Activated CD8-positive, alpha-beta memory T cell treated with anti-CD3 and anti-CD28 coated beads, Interleukin-2, amount 50 U/mL, for 1 hour (primary cell): ENCODE data around the gene DUSP16.
"Not testable (repeated sequence)": the region's sequence is repeated elsewhere in the genome, so short reads cannot be mapped to it uniquely, and the experiment has no call there.

Experiments
- DNase-seq: peaks from one replicate; pipeline ENCODE4 v3.0.0-alpha.2; 2020; ENCODE audit errors: extremely low read depth

The DUSP16 gene

DNA sequence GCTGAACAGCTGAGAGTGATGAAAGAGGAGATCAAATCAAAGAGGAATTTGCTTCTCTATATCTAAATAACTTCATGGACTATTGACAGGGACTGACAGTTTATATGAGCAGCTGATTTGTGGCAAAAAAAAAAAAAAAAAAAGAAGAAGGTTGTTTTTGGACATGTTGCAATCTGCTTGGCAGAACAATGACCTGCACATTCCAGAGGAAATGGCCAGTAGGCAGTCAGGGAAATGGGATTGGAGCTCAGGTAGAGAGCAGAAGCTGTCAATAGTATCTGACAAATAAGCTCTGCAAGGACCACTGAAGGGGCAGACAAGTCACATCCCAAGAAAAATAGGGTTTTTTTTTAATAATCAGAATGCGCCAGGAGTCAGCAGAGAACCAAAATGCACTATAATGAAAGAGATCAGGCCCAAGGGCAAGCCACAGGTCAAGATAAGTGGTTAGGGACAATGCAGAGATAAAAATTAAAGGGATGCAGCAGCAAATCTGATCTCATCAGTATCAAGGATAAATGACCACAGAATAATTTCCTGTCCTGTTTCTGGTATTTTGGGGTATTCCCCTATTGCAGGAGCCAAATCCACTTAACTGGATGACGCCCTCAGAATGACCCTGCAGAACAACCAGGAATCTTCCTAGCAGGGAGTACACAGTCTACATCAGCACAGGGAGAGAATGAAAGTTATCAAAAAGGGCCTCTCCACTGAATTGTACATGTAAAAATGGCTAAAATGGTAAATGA is 22.6 kb upstream of the DUSP16 start:
- no peak for DNase-seq

DNA sequence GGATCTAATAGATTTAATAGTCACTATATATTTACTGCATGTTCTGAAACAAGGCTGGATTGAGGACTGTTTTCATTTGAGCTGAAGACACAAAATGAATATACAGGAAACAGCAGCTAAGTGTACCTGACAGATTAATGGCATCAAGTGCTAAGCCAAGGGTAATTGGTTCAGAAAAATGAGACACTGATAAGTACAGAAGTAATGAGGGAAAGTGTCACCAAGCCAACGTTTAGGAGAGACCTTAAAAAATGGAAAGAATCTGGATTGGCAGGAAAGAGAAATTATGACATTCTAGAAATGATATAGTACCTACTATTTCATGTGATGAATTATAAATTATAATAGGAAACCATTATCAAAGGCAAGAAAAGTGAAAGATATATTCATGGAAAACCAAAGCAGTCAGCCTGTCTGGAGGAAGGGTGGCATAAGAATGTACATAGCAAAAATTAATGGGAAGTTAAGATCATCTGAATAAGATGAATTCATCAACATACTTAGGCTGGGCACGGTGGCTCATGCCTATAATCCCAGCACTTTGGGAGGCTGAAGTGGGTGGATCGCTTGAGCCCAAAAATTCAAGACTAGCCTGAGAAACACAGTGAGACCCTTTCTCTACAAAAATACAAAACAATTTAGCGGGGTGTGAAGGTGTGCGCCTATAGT is 21.0 kb upstream of the DUSP16 start:
- no peak for DNase-seq

DNA sequence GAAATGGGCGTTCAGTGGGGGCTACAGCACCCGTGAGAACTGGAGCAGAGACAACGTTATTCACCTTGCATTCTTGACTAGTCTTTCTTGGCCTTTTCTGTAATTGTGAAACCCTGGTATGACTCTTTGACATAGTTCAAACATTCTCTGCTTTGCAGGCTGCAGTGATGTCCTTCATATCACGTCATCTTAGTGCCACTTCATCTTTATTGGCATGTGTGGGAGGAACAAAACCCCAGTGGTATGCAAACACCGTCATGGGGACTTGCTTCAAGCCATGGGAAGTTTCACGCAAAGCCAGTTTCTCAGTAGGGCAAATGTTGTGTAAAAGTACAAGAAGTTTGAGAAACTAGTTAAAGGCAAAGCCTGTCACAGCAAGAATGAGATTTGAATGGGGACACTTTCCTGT is 20.2 kb upstream of the DUSP16 start:
- DNase-seq = no peak

DNA sequence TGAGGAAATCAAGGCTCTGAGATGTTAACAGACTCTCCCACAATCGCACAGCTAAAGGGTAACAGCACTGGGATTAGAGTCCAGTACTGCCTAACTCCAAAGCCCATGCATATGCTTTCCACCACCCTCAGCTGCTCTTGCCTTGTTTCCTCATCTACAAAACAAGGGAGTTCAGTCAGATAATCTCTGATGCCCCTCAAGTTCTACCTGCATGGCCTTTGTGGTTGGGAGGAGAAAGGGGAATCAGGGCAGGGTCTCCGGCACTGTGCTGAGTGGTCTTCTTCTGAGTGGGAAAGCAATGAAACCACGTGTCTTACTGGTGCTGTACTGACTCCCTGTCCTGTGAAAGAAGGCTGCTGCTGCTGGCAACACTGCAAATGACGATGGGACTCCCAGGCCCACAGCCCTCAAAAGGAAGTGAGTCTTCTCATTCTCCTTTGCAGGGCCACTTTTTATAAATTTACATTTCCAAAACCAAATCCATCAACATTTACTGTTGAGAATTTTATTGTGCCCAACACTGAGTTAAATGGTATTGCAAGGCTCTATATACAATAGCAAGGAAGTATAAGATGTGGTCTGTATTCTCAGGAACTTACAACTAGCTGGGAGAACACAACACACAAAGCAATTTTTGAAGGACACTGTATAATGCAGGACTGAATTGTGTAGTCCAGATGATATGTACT is 19.7 kb upstream of the DUSP16 start:
- no peak for DNase-seq

DNA sequence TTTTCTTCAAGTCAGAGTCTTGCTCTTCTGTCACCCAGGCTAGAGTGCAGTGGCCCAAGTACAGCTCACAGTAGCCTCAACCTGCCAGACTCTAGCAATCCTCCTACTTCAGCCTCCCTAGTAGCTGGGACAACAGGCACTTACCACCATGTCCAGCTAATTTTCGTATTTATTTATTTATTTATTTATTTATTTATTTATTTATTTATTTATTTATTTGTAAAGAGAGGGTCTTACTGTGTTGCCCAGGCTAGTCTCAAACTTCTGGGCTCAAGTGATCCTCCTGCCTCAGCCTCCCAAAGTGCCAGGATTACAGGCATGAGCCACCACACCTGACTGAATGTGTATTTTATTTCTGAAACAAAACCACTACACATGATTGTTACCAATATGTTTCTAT is 18.1 kb upstream of the DUSP16 start:
- not testable (repeated sequence) for DNase-seq

DNA sequence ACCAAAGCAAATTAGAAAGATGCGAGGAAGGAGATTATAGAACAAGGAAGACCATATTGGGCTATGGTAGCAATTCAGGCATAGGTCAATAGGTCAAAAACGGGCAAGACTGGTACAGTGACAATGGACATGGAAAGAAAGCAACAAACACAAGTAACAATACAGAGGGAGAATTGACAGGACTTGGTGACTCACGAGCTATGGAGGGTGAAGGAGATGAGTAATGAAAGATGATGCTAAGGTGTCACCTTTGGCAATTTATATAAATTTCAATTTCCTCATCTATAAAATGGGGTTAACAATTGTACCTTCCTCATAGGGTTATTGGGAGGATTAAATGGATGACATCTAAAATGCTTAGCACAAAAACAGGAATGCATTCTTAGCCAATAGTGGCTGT is 15.1 kb upstream of the DUSP16 start:
- DNase-seq = no peak

DNA sequence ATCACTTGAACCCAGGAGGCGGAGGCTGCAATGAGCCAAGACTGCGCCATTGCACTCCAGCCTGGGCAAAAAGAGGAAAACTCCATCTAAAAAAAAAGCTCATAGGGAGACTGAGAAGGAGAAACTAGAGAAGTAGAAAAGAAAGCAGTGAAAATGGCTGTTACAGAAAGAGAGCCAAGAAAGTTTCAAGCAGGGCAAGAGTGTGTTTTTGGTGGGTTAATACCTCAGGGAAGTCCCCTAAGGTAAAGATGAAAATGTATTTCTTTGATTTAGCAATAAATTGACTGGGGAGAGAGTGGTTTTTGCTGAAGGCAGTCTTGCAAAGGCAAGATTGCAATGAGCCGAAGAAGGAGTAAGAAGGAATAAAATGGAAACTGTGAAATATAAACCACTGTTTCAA is 10.0 kb upstream of the DUSP16 start:
- DNase-seq = no peak

DNA sequence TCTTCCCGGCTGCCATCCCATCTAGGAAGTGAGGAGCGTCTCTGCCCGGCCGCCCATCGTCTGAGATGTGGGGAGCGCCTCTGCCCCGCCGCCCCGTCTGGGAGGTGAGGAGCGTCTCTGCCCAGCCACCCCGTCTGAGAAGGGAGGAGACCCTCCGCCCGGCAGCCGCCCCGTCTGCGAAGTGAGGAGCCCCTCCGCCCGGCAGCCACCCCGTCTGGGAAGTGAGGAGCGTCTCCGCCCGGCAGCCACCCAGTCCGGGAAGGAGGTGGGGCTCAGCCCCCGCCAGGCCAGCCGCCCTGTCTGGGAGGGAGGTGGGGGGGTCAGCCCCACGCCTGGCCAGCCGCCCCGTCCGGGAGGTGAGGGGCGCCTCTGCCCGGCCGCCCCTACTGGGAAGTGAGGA is 3.3 kb upstream of the DUSP16 start:
- not testable (repeated sequence) for DNase-seq

DNA sequence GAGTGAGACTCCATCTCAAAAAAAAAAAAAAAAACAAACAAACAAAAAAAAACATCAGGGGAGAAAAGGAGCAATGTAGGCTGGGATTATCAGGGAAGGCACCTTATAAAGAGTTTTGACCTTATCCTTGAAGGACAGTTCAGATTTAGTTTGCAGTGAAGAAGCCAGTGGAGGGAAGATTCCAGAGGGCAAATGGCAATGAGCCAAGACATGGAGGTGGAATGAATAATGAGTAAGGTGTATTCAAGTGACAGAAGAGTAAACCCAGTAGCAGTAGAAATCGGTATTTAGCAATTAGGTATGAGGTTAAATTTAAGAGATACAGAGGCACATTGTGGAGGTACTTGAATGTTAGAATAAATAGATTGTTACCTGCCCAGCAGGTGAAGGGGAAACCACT is 2.2 kb upstream of the DUSP16 start:
- no peak for DNase-seq

DNA sequence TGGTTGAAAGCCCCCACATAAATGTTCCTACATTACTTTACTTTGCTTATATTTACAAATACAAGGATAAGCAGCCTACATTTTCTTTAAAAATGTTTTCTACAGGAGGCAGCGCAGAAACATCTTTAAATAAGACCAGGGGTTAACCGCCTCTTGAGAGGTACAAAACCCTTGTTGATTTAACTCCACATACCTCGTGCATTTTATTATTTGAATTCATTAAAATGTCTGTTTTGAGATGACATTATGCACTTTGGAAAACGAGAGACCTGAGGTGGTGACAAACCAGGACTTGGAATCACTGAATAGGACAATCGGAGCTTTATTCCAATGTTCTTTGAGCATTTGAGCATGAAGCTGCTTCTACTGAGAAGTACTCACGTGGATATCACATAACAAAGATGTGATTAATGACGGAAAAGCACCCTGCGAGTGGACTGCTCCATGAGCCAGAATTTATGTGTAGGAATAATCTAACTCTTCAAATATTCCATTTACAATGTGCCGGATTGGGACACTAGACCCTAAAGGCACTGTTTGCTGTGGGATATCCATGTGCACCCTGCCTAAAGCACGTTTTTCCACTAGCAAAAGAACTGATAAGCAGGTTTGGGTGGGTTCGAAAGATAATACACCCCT is 746 bp upstream of the DUSP16 start:
- DNase-seq = no peak

DNA sequence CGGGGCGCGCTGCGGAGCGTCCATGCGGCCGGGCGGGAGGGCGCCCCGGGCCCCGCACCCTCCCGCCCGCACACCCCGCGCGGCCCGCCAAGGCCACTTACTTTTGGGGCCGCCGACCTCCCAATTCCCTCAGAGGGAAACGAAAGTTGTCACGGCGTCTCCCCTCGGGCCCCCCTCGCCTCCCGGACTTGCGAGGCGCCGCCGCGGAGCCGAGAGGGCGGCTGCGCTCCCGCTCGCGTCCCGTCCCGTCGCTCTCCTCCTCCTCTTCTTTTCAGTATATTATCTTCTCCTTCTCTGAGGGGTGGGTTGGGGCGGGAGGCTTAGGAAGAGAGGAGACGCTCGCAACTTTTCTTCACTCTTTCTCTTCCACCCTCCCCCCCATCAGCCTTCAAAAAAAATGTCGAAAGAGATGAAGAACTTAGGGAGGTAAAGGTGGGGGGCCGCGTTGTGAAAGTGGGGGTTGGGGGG is 613 bp downstream of the DUSP16 start:
- DNase-seq = no peak

DNA sequence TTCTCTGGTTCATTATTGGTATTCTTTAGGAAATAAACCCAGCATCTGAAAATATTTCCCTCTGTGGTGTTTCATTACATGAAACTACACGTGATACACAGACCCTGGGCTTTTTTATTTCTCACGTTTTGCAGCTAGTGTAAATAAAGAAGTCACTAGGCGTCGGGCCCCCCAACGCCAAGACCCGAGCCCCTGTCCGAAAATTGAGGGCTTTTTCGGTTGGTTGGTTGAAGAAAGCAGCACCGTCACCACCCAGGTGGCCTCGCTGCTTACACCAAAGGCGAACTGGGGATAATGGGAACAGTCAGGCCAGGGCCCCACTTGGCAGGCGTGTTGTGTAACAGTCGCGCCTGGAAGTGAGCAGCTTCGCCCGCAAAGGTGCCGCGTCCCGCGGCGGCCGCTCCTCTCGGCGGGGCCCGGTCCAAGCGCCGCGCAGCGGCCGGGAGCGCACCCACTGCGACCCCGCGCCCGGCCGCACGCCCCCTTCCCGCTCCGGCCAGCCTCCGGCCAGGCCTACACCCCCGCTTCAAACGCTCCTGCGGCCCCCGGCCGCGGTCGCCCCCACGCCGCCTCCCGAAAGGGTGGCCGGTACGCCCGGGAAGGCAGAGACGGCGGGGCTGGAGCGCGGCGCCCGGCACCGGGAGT is 1.2 kb downstream of the DUSP16 start:
- DNase-seq = no peak

DNA sequence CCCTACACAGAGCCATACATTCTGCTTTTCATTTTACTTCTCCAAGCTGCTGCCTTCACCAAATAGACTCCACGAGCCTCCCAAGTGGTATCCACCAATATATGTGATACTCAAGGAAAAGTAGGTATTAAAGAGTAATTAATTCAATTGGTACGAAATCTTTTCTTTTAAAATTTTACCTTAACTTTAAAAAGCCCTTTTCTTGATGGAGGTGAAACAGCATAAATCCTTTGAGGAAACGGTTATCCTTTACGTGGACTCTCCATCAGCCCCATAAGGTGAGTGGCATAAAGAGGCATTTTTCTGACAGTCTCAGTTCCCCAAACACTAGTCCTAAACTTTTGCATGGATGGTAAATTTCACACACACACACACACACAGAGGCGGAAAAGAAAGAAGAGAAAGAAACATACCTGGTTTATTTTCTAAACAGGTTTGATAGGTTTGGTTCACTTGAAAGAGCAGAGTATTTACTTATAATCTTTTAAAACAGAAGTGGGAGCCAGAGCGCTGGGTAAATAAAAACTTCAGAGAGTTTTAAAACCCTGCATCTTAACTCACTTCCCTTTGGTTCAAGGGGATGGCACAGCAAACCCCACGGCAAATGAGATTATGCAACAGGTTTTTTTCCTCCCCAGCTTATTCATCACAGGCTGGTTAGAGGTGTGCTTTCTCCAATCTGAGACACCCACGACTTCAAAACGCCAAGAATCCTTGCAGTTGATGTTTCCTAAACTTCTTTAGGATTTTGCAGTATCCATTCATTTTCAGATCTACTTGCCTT is 1.9 kb downstream of the DUSP16 start:
- DNase-seq = peak; percentile 49

DNA sequence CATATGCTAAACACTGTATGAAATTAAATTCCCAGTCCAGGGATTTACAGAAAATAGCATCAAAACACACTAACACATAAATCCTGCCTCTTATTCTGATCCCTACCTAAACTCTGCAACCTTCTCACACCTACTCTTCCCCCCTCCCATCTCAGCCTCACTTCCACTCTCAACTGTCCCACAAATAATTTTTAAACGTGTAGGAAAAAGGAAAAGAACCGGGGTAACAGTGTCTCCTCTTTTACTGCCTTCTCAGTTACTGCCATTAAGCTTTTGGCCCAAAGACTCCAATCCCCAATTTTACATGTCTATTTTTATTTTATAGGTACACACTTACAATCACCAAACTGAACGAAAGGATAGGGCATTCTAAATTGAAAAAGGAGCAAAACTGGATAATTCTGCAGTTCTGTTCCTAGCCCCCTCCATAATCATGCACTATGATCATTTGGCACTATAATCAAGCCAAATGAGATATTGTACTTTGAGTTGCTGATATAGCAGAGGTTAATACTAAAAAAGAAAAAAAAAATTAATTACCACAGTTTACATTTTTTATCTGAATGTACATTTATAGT is 2.9 kb downstream of the DUSP16 start:
- no peak for DNase-seq

DNA sequence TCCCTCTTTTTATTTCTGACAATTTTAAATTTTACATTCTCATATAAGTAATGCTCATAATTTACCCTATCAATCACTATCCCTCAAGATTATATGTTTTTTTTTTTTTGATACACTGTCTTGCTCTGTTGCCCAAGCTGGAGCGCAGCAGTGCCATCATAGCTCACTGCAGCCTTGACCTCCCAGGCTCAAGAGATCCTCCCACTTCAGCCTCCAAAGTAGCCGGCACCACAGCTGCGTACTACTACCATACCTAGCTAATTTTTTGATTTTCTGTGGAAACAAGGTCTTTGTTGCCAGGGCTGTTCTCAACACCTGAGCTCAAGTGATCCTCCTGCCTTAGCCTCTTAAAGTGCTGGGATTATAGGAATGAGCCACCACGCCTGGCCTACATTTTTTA is 4.4 kb downstream of the DUSP16 start:
- no peak for DNase-seq

DNA sequence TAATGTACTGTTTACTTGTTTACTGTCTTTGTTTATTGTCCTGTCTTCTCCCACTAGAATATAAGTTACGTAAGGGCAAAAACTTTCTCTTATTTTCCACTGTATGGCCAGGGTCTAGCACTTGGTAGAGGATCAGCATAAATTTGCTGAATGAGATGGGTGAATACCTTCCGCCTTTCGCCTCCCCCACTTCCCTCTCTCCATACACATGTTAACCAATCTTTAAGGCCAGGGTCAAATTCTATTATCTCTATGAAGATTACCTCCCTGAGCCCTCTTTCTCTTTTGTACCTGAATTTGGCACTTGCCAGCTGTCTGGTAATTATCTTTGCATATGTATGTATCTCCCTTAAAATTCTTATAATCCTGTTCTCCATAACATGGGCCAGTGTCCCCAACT is 4.9 kb downstream of the DUSP16 start:
- DNase-seq = no peak

DNA sequence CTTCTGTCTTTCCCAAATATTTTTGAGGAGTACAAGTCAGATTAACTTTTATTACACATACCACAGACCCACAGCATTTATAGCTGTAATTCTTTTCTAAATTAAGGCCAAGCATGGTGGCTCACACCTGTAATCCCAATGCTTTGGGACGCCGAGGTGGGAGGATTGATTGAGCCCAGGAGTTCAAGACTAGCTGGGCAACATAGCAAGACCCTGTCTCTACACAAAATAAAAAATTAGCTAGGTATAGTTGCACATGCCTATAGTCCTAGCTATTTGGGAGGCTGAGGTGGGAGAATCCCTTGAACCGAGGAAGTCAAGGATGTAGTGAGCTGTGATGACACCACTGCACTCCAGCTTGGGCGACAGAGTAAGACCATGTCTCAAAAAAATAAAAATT is 7.0 kb downstream of the DUSP16 start:
- no peak for DNase-seq

DNA sequence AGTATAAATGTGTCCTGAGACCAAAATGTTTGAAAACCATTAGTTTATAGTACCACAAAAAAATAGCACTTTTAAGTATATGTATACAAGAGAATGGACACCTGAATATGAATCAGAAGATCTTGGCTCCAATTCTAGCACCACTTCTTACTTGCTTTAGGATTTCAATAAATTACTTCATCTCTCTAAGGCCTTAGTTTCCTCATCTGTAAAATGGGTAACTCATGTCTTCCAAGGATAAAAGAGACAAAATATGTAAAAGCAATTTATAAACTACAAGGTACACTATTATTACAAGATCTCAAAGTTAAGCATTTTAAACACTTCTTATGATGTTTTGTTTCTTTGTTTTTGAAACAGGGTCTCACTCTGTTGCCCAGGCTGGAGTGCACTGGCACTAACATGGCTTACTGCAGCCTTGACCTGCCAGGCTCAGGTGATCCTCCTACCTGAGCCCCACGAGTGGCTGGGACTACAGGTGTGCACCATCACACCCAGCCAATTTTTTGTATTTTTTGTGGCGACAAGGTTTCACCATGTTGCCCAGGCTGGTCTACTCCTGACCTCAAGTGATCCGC is 9.4 kb downstream of the DUSP16 start:
- DNase-seq = no peak

DNA sequence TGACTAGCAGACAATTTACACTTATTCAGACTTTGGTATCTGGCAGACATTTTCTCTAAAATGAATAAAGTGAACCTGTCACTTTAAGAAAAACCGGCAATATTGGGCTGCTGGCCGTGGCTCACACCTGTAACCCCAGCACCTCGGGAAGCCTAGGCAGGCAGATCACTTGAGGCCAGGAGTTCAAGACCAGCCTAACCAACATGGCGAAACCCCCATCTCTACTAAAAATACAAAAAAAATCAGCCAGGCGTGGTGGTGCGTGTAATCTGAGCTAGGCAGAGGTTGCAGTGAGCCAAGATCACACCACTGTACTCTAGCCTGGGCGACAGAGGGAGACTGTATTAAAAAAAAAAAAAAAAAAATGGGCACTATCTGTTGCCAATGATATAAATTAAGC is 11.5 kb downstream of the DUSP16 start:
- no peak for DNase-seq

DNA sequence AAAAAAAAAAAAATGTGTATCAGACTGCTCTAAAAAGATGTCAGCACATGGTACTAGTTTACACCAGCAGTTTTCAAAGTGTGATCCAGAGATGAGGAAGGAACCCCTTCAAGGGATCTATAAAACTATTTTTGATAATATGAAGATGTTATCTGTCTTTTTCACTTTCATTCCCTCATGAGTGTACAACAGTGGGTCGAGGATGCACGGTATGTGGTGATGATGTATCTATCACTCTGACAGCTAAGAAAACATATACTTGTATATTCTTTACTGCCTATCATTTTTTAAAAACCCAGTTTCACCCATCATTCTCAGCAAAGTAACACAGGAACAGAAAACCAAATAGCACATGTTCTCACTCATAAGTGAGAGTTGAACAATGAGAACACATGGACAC is 12.4 kb downstream of the DUSP16 start:
- DNase-seq = no peak
